ENCODE measurements around the gene VAC14.
"Not testable (repeated sequence)": the region's sequence is repeated elsewhere in the genome, so short reads cannot be mapped to it uniquely, and the experiment has no call there.

Gene VAC14

GRCh38 chr16:70743791-70744190 lies 57.2 kb downstream of the VAC14 start:
- DNase-seq (ENCODE audit: low read depth in 2 of 2), result no peak

GRCh38 chr16:70742967-70743366 lies 58.0 kb downstream of the VAC14 start:
- not testable (repeated sequence) for DNase-seq (ENCODE audit: low read depth in 2 of 2)

GRCh38 chr16:70741783-70742125 lies 59.2 kb downstream of the VAC14 start:
- DNase-seq (ENCODE audit: low read depth in 2 of 2), result no peak

- no peak for DNase-seq (ENCODE audit: low read depth in 2 of 2)
Measured at GRCh38 chr16:70740914-70741782, 59.8 kb downstream of the VAC14 start.

- no peak for DNase-seq (ENCODE audit: low read depth in 2 of 2)
Measured at GRCh38 chr16:70740174-70740913, 60.6 kb downstream of the VAC14 start.

GRCh38 chr16:70739389-70739788 lies 61.6 kb downstream of the VAC14 start:
- DNase-seq (ENCODE audit: low read depth in 2 of 2), result no peak

GRCh38 chr16:70738083-70738977 lies 62.6 kb downstream of the VAC14 start:
- DNase-seq (ENCODE audit: low read depth in 2 of 2), result peak; percentile 21 to 29

- peak; percentile 75 to 78 for DNase-seq (ENCODE audit: low read depth in 2 of 2)
Measured at GRCh38 chr16:70737377-70738082, 63.4 kb downstream of the VAC14 start.

- peak in 1 of 2 donors; percentile 30 for DNase-seq (ENCODE audit: low read depth in 2 of 2)
Measured at GRCh38 chr16:70736465-70737376, 64.2 kb downstream of the VAC14 start.

GRCh38 chr16:70735141-70735979 lies 65.6 kb downstream of the VAC14 start:
- DNase-seq (ENCODE audit: low read depth in 2 of 2), result no peak

GRCh38 chr16:70734522-70735095 lies 66.3 kb downstream of the VAC14 start:
- no peak for DNase-seq (ENCODE audit: low read depth in 2 of 2)

- no peak for DNase-seq (ENCODE audit: low read depth in 2 of 2)
Measured at GRCh38 chr16:70730944-70731343, 70.0 kb downstream of the VAC14 start.

- DNase-seq (ENCODE audit: low read depth in 2 of 2), result no peak
Measured at GRCh38 chr16:70730031-70730430, 70.9 kb downstream of the VAC14 start.

- no peak for DNase-seq (ENCODE audit: low read depth in 2 of 2)
Measured at GRCh38 chr16:70729292-70729691, 71.7 kb downstream of the VAC14 start.

GRCh38 chr16:70728150-70728549 lies 72.8 kb downstream of the VAC14 start:
- DNase-seq (ENCODE audit: low read depth in 2 of 2), result no peak

- no peak for DNase-seq (ENCODE audit: low read depth in 2 of 2)
Measured at GRCh38 chr16:70726892-70727361, 74.0 kb downstream of the VAC14 start.

- no peak for DNase-seq (ENCODE audit: low read depth in 2 of 2)
Measured at GRCh38 chr16:70725912-70726828, 74.8 kb downstream of the VAC14 start.

All from stimulated activated CD8-positive, alpha-beta memory T cell treated with anti-CD3 and anti-CD28 coated beads, Interleukin-2, amount 100 ng/mL, for 48 hours (primary cell).